GM15510 (cell line): Measurements from ENCODE around the gene AOAH.

Experiments used
- POLR2A ChIP-seq: IDR thresholded peaks from 3 replicates; pipeline ENCODE4 v1.6.1; 2011; ENCODE audit warnings: borderline replicate concordance; ENCODE audit not compliant: insufficient read length; ENCODE audit errors: extremely low read depth

The AOAH gene

DNA sequence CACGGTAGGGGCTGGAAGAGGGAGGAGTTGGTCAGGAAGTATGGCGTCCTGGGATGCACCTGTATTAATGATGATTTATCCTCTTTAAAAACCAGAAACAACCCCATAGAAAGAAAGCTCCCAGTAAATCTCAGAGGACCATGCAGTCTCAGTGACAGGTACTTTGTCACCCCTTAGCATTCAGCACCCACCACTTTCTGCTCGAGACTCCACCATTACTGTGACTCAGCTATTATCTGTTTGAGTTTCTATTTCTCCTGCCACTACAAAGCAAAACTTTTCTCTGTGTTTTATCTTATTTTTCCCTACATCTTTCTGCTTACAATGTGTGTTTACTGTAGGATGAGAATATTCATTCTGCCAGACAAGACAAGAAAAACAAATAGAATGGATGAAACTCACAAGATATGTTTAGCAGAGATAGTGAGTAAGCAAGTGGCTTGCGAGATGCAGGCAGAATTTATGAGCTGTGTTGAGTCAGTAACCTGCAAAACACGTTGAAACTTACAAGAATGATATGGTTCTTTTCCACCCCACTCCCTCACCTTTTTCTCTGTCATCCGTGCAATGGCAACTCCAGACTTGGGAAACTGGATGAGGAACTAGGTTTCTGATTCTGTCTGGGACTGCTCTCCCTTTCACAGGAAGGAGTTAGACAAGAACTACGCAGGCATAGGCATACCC, 127.1 kb downstream of the AOAH start:
- TF ChIP-seq POLR2A = no peak

DNA sequence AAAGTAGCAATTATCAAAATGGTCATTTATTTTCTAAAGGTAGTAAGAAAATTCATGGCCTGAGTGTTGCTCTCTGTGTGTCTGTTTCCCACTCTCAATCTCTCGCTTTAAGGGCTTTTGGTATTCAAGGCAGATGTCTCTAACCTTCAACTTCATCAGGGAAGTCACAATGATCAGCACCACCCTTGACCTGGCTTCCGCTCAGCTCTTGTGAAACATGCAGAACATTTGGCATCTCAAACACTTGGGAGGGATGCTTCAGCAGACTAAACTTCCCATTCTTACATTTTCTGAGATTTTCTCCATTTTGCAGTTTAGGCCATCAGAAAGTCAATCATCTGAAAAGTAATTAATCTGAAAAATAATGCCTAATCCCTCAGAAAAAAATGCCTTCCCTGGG, 129.8 kb downstream of the AOAH start:
- no peak for TF ChIP-seq POLR2A

- no peak for TF ChIP-seq POLR2A
Measured at GRCh38 chr7:36591636-36592035, 132.7 kb downstream of the AOAH start.

- TF ChIP-seq POLR2A = no peak
Measured at GRCh38 chr7:36589391-36589790, 134.9 kb downstream of the AOAH start.

- TF ChIP-seq POLR2A = no peak
Measured at GRCh38 chr7:36583318-36583717, 141.0 kb downstream of the AOAH start.

DNA sequence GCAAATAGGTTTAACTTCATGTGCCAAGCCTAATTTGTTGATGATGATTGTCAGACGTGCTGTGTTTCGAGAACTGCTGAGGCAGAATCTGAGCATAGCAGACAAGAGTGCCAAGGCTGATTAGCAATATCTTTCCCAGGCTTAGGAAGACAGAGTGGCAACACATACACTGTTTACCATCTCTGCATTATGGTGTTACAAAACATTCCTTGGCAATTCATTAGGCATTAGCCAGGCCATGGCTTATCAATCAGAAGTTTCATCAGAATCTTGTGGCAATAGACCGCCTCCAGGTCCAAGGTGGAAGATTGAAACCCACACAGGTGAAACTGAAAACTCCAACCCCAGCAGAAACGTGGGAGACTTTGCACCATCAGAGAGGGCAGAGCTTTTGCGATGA, 148.5 kb downstream of the AOAH start:
- TF ChIP-seq POLR2A = no peak

DNA sequence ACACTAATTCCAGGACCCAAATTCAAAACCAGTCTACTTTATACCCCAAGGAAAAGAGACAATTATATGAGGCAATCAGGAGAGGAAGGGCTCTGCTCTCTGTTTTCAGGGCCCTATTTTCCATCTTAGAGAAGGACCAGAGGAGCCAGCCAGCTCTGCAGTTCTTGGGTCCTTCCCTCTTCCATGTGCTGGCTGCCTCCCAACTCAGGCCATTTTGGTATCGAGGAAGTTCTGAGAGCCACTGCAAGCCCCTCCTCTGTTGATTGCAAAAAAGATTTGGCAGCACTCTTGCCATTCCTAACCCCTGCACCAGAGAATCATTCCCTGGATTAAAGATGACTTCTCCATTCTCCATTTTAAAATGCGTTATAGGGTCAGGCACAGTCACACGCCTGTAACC, 151.2 kb downstream of the AOAH start:
- TF ChIP-seq POLR2A = no peak

- TF ChIP-seq POLR2A = no peak
Measured at GRCh38 chr7:36571190-36571560, 153.1 kb downstream of the AOAH start.

- no peak for TF ChIP-seq POLR2A
Measured at GRCh38 chr7:36570528-36571189, 153.6 kb downstream of the AOAH start.

- no peak for TF ChIP-seq POLR2A
Measured at GRCh38 chr7:36568452-36568849, 155.8 kb downstream of the AOAH start.

DNA sequence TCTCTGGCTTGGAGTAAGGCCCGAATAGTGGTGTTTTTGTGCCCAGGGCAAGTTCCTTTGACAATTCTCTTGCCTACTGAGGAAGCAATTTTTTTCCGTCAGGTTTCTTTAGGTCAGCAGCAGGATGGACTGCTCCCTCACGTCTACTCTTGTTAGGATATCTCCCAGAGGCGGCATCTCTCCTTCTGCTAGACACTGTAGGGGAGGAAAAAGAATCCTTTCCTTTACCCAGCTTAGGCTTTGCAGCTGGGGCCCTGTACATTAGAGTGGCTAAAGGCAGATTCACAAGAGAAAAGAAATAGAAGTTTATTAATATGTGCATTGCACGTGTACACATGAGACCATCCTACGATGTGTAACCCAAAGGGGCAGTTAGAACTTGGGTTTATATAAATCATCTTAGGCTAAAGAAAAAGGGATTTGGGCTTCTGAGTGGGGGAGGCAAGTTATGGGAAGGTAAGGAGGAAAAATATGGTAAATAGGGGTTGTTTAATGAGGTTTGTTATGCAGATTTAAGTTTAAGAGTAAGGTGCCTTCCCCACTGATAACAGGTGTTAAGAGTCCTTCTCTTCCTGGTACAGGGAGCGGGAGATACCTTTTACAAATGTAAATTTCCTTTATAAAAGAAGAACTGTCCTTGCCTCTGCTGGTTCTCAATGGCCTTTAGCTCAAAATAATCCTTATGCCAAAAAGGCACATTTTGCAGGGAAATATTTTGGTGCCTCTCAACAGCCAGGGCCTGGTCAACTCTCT, 156.4 kb downstream of the AOAH start:
- no peak for TF ChIP-seq POLR2A

GRCh38 chr7:36565792-36566356, 158.4 kb downstream of the AOAH start:
- no peak for TF ChIP-seq POLR2A

GRCh38 chr7:36564489-36564888, 159.8 kb downstream of the AOAH start:
- TF ChIP-seq POLR2A = no peak

- TF ChIP-seq POLR2A = no peak
Measured at GRCh38 chr7:36563706-36564327, 160.5 kb downstream of the AOAH start.

DNA sequence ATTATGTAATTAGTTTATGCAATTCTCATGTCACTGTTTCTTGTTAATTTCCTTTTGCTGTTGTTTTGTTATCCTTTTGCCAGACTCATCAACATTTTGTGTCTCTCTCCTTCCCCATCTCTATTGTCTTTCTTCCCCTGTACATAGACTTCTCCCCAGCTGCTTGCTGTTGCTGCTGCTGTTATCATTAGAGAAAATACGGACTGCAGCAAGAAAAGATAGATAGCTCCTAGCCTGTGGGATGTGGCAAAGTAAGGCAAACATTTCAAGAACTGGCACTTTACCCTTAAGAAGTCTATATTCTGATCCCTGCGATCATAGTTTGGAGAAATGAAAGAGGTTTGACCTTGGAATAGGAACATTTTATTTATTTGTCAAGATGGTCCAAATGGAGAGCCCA, 162.2 kb downstream of the AOAH start:
- TF ChIP-seq POLR2A = no peak
